ENCODE data around the gene EBLN1.
"Not testable (repeated sequence)": the region's sequence is repeated elsewhere in the genome, so short reads cannot be mapped to it uniquely, and the experiment has no call there.

The EBLN1 gene

GRCh38 chr10:22228167-22228938 is 10.5 kb upstream of the EBLN1 start:
- no peak for DNase-seq

GRCh38 chr10:22226599-22226998 is 8.8 kb upstream of the EBLN1 start:
- DNase-seq: no peak

GRCh38 chr10:22222236-22223190 is 4.7 kb upstream of the EBLN1 start:
- no peak for DNase-seq

GRCh38 chr10:22219308-22219707 is 1.5 kb upstream of the EBLN1 start:
- DNase-seq: no peak

GRCh38 chr10:22218448-22218847 is 633 bp upstream of the EBLN1 start:
- DNase-seq: no peak

- DNase-seq: not testable (repeated sequence)
These were observed 731 bp downstream of the EBLN1 start for GRCh38 chr10:22217084-22217483.

- no peak for DNase-seq
These were observed 7.5 kb downstream of the EBLN1 start for GRCh38 chr10:22210267-22210666.

GRCh38 chr10:22193945-22194344 is 23.9 kb downstream of the EBLN1 start:
- DNase-seq: no peak

GRCh38 chr10:22185586-22185985 is 32.2 kb downstream of the EBLN1 start:
- DNase-seq: no peak

GRCh38 chr10:22183771-22184461 is 33.9 kb downstream of the EBLN1 start:
- no peak for DNase-seq

GRCh38 chr10:22180724-22181123 is 37.1 kb downstream of the EBLN1 start:
- DNase-seq: no peak

GRCh38 chr10:22174442-22174841 is 43.4 kb downstream of the EBLN1 start:
- no peak for DNase-seq

- DNase-seq: no peak
These were observed 46.7 kb downstream of the EBLN1 start for GRCh38 chr10:22171131-22171530.

GRCh38 chr10:22170582-22170981 is 47.2 kb downstream of the EBLN1 start:
- no peak for DNase-seq

- no peak for DNase-seq
These were observed 57.8 kb downstream of the EBLN1 start for GRCh38 chr10:22159979-22160378.

GRCh38 chr10:22159180-22159579 is 58.6 kb downstream of the EBLN1 start:
- no peak for DNase-seq

All from activated CD4-positive, alpha-beta T cell treated with anti-CD3 and anti-CD28 coated beads, Interleukin-2, amount 50 U/mL, for 48 hours (primary cell).